ENCODE data around the gene CUBN. TPM values are rescaled to one million over a fixed set of nuclear protein-coding genes. Genes with fewer than 3 reads are reported as not detected.
A peak's percentile ranks its signal among the peaks of the same experiment; 100 is the strongest.

CUBN gene
- total RNA-seq, 2 donors from 2014 or later, result 1.3 to 9.7 TPM

- H3K27me3 ChIP-seq (replicated peaks; ENCODE audit: insufficient read depth), result no peaks in the 10 kb centered on the region
- intact Hi-C loops (cut with DNase I), result no loop called here
- no peak for TF ChIP-seq POLR2A (IDR thresholded peaks at IDR 0.05)
- DNase-seq (ENCODE audit: low spot score), result no peak
- H3K27ac ChIP-seq, result no peak overlapping the region
- no peaks in the 10 kb centered on the region for H3K36me3 ChIP-seq
- no peaks in the 10 kb centered on the region for H3K4me1 ChIP-seq (replicated peaks)
- no peaks in the 10 kb centered on the region for H3K9me3 ChIP-seq
- 85% methylated on average over 7 of the region's 7 CpGs for WGBS
- no peak overlapping the region for H3K4me3 ChIP-seq
Observed at GRCh38 chr10:17033529-17034260, 95.9 kb downstream of the CUBN start.

DNA sequence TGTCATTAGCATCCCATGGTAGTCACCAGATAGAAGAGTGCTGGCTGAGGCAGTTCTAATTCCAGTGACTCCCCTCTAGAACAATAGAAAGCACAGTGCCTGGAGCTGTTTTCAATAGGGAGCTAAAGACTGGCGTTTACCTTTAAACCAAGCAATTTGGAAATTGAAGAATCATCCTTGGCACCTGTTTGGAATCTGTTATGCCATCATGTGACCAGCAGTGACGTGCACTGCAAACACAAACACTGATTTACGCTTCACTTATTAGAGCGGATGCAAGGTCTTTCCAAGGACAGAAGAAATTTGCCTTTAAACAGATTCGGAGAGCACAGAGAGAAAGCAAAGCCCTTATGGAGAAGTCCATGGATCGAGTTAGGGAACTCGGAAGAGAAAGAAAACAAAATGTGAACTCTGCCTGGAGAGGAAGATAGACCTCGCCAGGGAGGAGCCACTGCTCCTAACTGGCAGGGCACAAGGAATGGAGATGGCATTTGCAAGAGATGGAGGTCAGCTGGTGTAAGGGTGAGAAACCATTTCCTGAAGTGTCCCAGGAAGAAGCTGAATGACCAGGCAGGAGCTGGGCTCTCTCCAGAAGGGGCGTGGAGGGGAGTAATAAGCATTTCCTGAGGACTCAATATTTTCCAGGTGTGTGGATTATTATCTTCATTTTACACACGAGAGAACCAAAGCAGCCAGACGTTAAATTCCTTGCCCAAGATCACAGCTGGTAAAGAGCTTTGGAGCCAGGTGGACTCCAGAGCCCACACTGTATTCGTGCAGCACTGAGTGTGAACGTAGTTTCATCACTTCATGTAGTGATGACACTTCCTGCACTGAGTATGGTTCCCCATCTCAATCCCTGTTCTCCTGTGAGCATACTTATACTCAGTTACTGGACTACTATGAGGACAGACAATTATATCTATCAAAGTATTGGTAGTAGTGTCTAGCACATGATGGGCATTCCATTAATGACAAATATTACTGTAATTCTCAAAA is 97.7 kb downstream of the CUBN start:
- WGBS, result 70% methylated on average over 13 of the region's 13 CpGs
- Histone ChIP-seq H3K4me3 (no peak overlapping the region), H3K27me3 (replicated peaks; ENCODE audit: insufficient read depth) (no peaks in the 10 kb centered on the region), H3K9me3 (no peaks in the 10 kb centered on the region), H3K27ac (no peak overlapping the region), H3K36me3 (no peaks in the 10 kb centered on the region), H3K4me1 (replicated peaks) (no peaks in the 10 kb centered on the region)
- DNase-seq (ENCODE audit: low spot score), result no peak
- intact Hi-C loops (cut with DNase I), result no loop called here
- TF ChIP-seq POLR2A (IDR thresholded peaks at IDR 0.05), result no peak
- TF ChIP-seq POLR2AphosphoS5 (IDR thresholded peaks at IDR 0.05), result no peak
- TF ChIP-seq, protein P1, sequence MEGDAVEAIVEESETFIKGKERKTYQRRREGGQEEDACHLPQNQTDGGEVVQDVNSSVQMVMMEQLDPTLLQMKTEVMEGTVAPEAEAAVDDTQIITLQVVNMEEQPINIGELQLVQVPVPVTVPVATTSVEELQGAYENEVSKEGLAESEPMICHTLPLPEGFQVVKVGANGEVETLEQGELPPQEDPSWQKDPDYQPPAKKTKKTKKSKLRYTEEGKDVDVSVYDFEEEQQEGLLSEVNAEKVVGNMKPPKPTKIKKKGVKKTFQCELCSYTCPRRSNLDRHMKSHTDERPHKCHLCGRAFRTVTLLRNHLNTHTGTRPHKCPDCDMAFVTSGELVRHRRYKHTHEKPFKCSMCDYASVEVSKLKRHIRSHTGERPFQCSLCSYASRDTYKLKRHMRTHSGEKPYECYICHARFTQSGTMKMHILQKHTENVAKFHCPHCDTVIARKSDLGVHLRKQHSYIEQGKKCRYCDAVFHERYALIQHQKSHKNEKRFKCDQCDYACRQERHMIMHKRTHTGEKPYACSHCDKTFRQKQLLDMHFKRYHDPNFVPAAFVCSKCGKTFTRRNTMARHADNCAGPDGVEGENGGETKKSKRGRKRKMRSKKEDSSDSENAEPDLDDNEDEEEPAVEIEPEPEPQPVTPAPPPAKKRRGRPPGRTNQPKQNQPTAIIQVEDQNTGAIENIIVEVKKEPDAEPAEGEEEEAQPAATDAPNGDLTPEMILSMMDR (IDR thresholded peaks at IDR 0.05), result no peak

GRCh38 chr10:17029581-17030271 is 99.9 kb downstream of the CUBN start:
- Histone ChIP-seq H3K36me3 (no peaks in the 10 kb centered on the region), H3K27ac (no peak overlapping the region), H3K9me3 (no peaks in the 10 kb centered on the region), H3K27me3 (replicated peaks; ENCODE audit: insufficient read depth) (no peaks in the 10 kb centered on the region), H3K4me3 (no peak overlapping the region), H3K4me1 (replicated peaks) (no peaks in the 10 kb centered on the region)
- WGBS, result 57% methylated on average over 9 of the region's 9 CpGs
- TF ChIP-seq POLR2AphosphoS5 (IDR thresholded peaks at IDR 0.05), result peak; percentile 21
- TF ChIP-seq POLR2A (IDR thresholded peaks at IDR 0.05), result no peak
- intact Hi-C loops (cut with DNase I), result no loop called here
- DNase-seq (ENCODE audit: low spot score), result no peak

GRCh38 chr10:17029239-17029580 is 100.4 kb downstream of the CUBN start:
- Histone ChIP-seq H3K4me3 (no peak overlapping the region), H3K9me3 (no peaks in the 10 kb centered on the region), H3K27me3 (replicated peaks; ENCODE audit: insufficient read depth) (no peaks in the 10 kb centered on the region), H3K4me1 (replicated peaks) (no peaks in the 10 kb centered on the region), H3K27ac (no peak overlapping the region), H3K36me3 (no peaks in the 10 kb centered on the region)
- intact Hi-C loops (cut with DNase I), result no loop called here
- WGBS, result 73% methylated on average over 4 of the region's 4 CpGs
- DNase-seq (ENCODE audit: low spot score), result no peak
- TF ChIP-seq POLR2AphosphoS5 (IDR thresholded peaks at IDR 0.05), result no peak
- no peak for TF ChIP-seq POLR2A (IDR thresholded peaks at IDR 0.05)
- TF ChIP-seq, protein P1 (IDR thresholded peaks at IDR 0.05), result no peak

- 81% methylated on average over 4 of the region's 4 CpGs for WGBS
- H3K27ac ChIP-seq, result no peak overlapping the region
- intact Hi-C loops (cut with DNase I), result no loop called here
Observed at GRCh38 chr10:17028798-17029197, 100.8 kb downstream of the CUBN start.

More at GRCh38 chr10:17028798-17029197, 100.8 kb downstream of the CUBN start:
- H3K4me3 ChIP-seq, result no peak overlapping the region
- no peak for DNase-seq (ENCODE audit: low spot score)
- no peaks in the 10 kb centered on the region for H3K9me3 ChIP-seq
- no peaks in the 10 kb centered on the region for H3K4me1 ChIP-seq (replicated peaks)
- no peaks in the 10 kb centered on the region for H3K27me3 ChIP-seq (replicated peaks; ENCODE audit: insufficient read depth)
- TF ChIP-seq, protein P1 (IDR thresholded peaks at IDR 0.05), result no peak
- TF ChIP-seq POLR2A (IDR thresholded peaks at IDR 0.05) (no peak), POLR2AphosphoS5 (IDR thresholded peaks at IDR 0.05) (no peak)
- H3K36me3 ChIP-seq, result no peaks in the 10 kb centered on the region

Data from prostate gland (tissue), 2 donors.